WTC11 (cell line): Measurements from ENCODE around the gene WWOX. TPM values are rescaled to one million over a fixed set of nuclear protein-coding genes. Genes with fewer than 3 reads are reported as not detected.

ENCODE experiments used
- ATAC-seq: fragments of 200-7000 bp; cut with Tn5 transposase; 2 replicates; pipeline ENCODE4 v1.10.0; 2021; ENCODE audit warnings: mild to moderate bottlenecking, moderate library complexity
- CTCF ChIA-PET: fragments of 300-600 bp; sonication (Branson Sonifier 250); formaldehyde crosslinking; loops from one replicate; lab custom pipeline; 2021; ENCODE audit warnings: antibody characterized with exemption; lab: Charles Lee
- POLR2A ChIA-PET: fragments of 350-600 bp; sonication (Branson Sonifier 250); formaldehyde crosslinking; loops from one replicate; lab custom pipeline; 2021; ENCODE audit warnings: antibody characterized with exemption; lab: Charles Lee
- DNase-seq: peaks from one replicate; pipeline ENCODE4 v3.0.0; 2021; ENCODE audit warnings: low spot score
- H3K27ac Mint-ChIP-seq: 2 replicates; pipeline ENCODE4 v1.8.0; 2021; ENCODE audit warnings: mixed read lengths
- H3K27me3 Mint-ChIP-seq: 2 replicates; pipeline ENCODE4 v1.8.0; 2021; ENCODE audit warnings: low read depth, mild to moderate bottlenecking, moderate library complexity, mixed read lengths
- H3K36me3 Mint-ChIP-seq: 2 replicates; pipeline ENCODE4 v1.8.0; 2021; ENCODE audit warnings: mixed read lengths
- H3K4me1 Mint-ChIP-seq: 2 replicates; pipeline ENCODE4 v1.8.0; 2022; ENCODE audit warnings: mixed read lengths
- H3K4me3 Mint-ChIP-seq: 2 replicates; pipeline ENCODE4 v1.8.0; 2021; ENCODE audit warnings: mild to moderate bottlenecking, moderate library complexity, mixed read lengths
- H3K9me3 Mint-ChIP-seq: 2 replicates; pipeline ENCODE4 v1.8.0; 2021; ENCODE audit warnings: mixed read lengths
- AFF4 ChIP-seq: sonication (generic); formaldehyde crosslinking; IDR thresholded peaks from 2 replicates; pipeline ENCODE4 v1.8.1; 2023; ENCODE audit warnings: mild to moderate bottlenecking, missing genetic modification reagents, borderline replicate concordance
- CREB1 ChIP-seq: sonication (generic); formaldehyde crosslinking; IDR thresholded peaks from 2 replicates; pipeline ENCODE4 v1.8.0; 2023; ENCODE audit warnings: mild to moderate bottlenecking, missing genetic modification reagents
- ELF4 ChIP-seq: sonication (generic); formaldehyde crosslinking; IDR thresholded peaks from 2 replicates; pipeline ENCODE4 v1.8.1; 2022; ENCODE audit warnings: low read depth, mild to moderate bottlenecking, moderate library complexity, missing genetic modification reagents
- EMX1 ChIP-seq: fragments of 250-450 bp; sonication (Bioruptor Pico); IDR thresholded peaks from 2 replicates; pipeline ENCODE4 v1.8.0; 2021; ENCODE audit warnings: mild to moderate bottlenecking
- FOXJ3 ChIP-seq: sonication (generic); formaldehyde crosslinking; IDR thresholded peaks from 2 replicates; pipeline ENCODE4 v1.9.0; 2021; ENCODE audit warnings: missing genetic modification reagents, mild to moderate bottlenecking, borderline replicate concordance
- FOXK1 ChIP-seq: sonication (generic); formaldehyde crosslinking; IDR thresholded peaks from 2 replicates; pipeline ENCODE4 v1.8.0; 2022; ENCODE audit warnings: mild to moderate bottlenecking, moderate library complexity, missing genetic modification reagents
- IRF2 ChIP-seq: sonication (generic); formaldehyde crosslinking; IDR thresholded peaks from 2 replicates; pipeline ENCODE4 v1.8.0; 2022; ENCODE audit warnings: low read depth, missing genetic modification reagents, borderline replicate concordance
- JAZF1 ChIP-seq: fragments of 250-450 bp; sonication (Bioruptor Pico); IDR thresholded peaks from 2 replicates; pipeline ENCODE4 v1.9.0; 2021; ENCODE audit warnings: moderate library complexity, mild to moderate bottlenecking, inconsistent platforms
- MXD4 ChIP-seq: fragments of 250-450 bp; sonication (Bioruptor Pico); IDR thresholded peaks from 2 replicates; pipeline ENCODE4 v1.8.0; 2021; ENCODE audit warnings: mild to moderate bottlenecking, moderate library complexity, borderline replicate concordance
- MYBL2 ChIP-seq: sonication (generic); formaldehyde crosslinking; IDR thresholded peaks from 2 replicates; pipeline ENCODE4 v1.8.1; 2023; ENCODE audit warnings: mild to moderate bottlenecking, moderate library complexity, missing genetic modification reagents
- NR2C2 ChIP-seq: sonication (generic); formaldehyde crosslinking; IDR thresholded peaks from 2 replicates; pipeline ENCODE4 v1.8.0; 2022; ENCODE audit warnings: mild to moderate bottlenecking, missing genetic modification reagents
- SP1 ChIP-seq: sonication (generic); formaldehyde crosslinking; conservative IDR thresholded peaks from 2 replicates; pipeline ENCODE4 v1.8.1; 2022; ENCODE audit warnings: missing genetic modification reagents
- TCF7 ChIP-seq: sonication (generic); formaldehyde crosslinking; IDR thresholded peaks from 2 replicates; pipeline ENCODE4 v1.8.0; 2022; ENCODE audit warnings: mild to moderate bottlenecking, low read depth, missing genetic modification reagents, moderate library complexity
- ZBTB21 ChIP-seq: sonication (generic); formaldehyde crosslinking; IDR thresholded peaks from 2 replicates; pipeline ENCODE4 v1.8.1; 2023; ENCODE audit warnings: mild to moderate bottlenecking, missing genetic modification reagents, borderline replicate concordance
- ZNF121 ChIP-seq: sonication (generic); formaldehyde crosslinking; IDR thresholded peaks from 2 replicates; pipeline ENCODE4 v1.8.0; 2023; ENCODE audit warnings: missing genetic modification reagents
- ZNF219 ChIP-seq: sonication (generic); formaldehyde crosslinking; IDR thresholded peaks from 2 replicates; pipeline ENCODE4 v1.8.0; 2023; ENCODE audit warnings: missing genetic modification reagents, mild to moderate bottlenecking, borderline replicate concordance
- ZNF317 ChIP-seq: sonication (generic); formaldehyde crosslinking; IDR thresholded peaks from 2 replicates; pipeline ENCODE4 v1.8.1; 2023; ENCODE audit warnings: low read depth, mild to moderate bottlenecking, moderate library complexity, missing genetic modification reagents, borderline replicate concordance
- ZNF671 ChIP-seq: fragments of 250-450 bp; sonication (Bioruptor Pico); IDR thresholded peaks from 2 replicates; pipeline ENCODE4 v1.8.0; 2021; ENCODE audit warnings: mild to moderate bottlenecking
- total RNA-seq: library from RNA; stranded (reverse); gene quantifications from 3 replicates; pipeline ENCODE4 v1.2.3, GENCODE V29; 2021
- TF ChIP-seq, protein P1 (sequence below): fragments of 250-450 bp; sonication (Bioruptor Pico); IDR thresholded peaks from 2 replicates; pipeline ENCODE4 v1.9.0; 2021; ENCODE audit warnings: moderate library complexity, mild to moderate bottlenecking, inconsistent platforms, borderline replicate concordance
- TF ChIP-seq, protein P2 (sequence below): sonication (generic); formaldehyde crosslinking; IDR thresholded peaks from 2 replicates; pipeline ENCODE4 v1.8.1; 2022; ENCODE audit warnings: low read depth, missing genetic modification reagents, borderline replicate concordance
- TF ChIP-seq, protein P3 (sequence below): fragments of 200-600 bp; IDR thresholded peaks from 2 replicates; pipeline ENCODE4 v1.8.0; 2022; ENCODE audit warnings: antibody characterized with exemption
- TF ChIP-seq, protein P4 (sequence below): sonication (generic); formaldehyde crosslinking; IDR thresholded peaks from 2 replicates; pipeline ENCODE4 v1.8.1; 2023; ENCODE audit warnings: mild to moderate bottlenecking, moderate library complexity, missing genetic modification reagents
- TF ChIP-seq, protein P5 (sequence below): sonication (generic); formaldehyde crosslinking; IDR thresholded peaks from 2 replicates; pipeline ENCODE4 v1.8.0; 2022; ENCODE audit warnings: mild to moderate bottlenecking, missing genetic modification reagents

The WWOX gene
- total RNA-seq, 1 experiment from 2014 or later = 15.7 TPM

- TF ChIP-seq FOXK1 (CRISPR knock-in tag) = no peak
- TF ChIP-seq ZNF317 (CRISPR knock-in tag) = no peak
- TF ChIP-seq, protein P1, sequence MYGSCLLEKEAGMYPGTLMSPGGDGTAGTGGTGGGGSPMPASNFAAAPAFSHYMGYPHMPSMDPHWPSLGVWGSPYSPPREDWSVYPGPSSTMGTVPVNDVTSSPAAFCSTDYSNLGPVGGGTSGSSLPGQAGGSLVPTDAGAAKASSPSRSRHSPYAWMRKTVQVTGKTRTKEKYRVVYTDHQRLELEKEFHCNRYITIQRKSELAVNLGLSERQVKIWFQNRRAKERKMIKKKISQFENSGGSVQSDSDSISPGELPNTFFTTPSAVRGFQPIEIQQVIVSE (CRISPR knock-in tag) = no peak
- TF ChIP-seq NR2C2 = no peak
Observed at GRCh38 chr16:78137179-78137578, 37.7 kb downstream of the WWOX start (continued).

GRCh38 chr16:78137782-78138616 is 38.5 kb downstream of the WWOX start:
- ChIA-PET CTCF (no interaction called here), POLR2A (no interaction called here)
- Mint-ChIP-seq H3K9me3 (no peaks in the 10 kb centered on the region), H3K36me3 (no peaks in the 10 kb centered on the region), H3K27me3 (no peaks in the 10 kb centered on the region), H3K4me3 (no peak overlapping the region), H3K27ac (no peak overlapping the region), H3K4me1 (no peaks in the 10 kb centered on the region)
- no peak for ATAC-seq
- no peak for DNase-seq
- no peak for TF ChIP-seq EMX1 (CRISPR knock-in tag)
- no peak for TF ChIP-seq TCF7 (CRISPR knock-in tag)
- TF ChIP-seq AFF4 = no peak
- TF ChIP-seq, protein P2, sequence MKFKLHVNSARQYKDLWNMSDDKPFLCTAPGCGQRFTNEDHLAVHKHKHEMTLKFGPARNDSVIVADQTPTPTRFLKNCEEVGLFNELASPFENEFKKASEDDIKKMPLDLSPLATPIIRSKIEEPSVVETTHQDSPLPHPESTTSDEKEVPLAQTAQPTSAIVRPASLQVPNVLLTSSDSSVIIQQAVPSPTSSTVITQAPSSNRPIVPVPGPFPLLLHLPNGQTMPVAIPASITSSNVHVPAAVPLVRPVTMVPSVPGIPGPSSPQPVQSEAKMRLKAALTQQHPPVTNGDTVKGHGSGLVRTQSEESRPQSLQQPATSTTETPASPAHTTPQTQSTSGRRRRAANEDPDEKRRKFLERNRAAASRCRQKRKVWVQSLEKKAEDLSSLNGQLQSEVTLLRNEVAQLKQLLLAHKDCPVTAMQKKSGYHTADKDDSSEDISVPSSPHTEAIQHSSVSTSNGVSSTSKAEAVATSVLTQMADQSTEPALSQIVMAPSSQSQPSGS (CRISPR knock-in tag) = no peak
- no peak for TF ChIP-seq SP1
- no peak for TF ChIP-seq ZNF121 (CRISPR knock-in tag)
- no peak for TF ChIP-seq JAZF1 (CRISPR knock-in tag)
- no peak for TF ChIP-seq IRF2 (CRISPR knock-in tag)
- TF ChIP-seq ZBTB21 (CRISPR knock-in tag) = no peak
- TF ChIP-seq MYBL2 = no peak
- TF ChIP-seq CREB1 (CRISPR knock-in tag) = no peak
- TF ChIP-seq ELF4 = no peak
- no peak for TF ChIP-seq ZNF219 (CRISPR knock-in tag)
- TF ChIP-seq, protein P3, sequence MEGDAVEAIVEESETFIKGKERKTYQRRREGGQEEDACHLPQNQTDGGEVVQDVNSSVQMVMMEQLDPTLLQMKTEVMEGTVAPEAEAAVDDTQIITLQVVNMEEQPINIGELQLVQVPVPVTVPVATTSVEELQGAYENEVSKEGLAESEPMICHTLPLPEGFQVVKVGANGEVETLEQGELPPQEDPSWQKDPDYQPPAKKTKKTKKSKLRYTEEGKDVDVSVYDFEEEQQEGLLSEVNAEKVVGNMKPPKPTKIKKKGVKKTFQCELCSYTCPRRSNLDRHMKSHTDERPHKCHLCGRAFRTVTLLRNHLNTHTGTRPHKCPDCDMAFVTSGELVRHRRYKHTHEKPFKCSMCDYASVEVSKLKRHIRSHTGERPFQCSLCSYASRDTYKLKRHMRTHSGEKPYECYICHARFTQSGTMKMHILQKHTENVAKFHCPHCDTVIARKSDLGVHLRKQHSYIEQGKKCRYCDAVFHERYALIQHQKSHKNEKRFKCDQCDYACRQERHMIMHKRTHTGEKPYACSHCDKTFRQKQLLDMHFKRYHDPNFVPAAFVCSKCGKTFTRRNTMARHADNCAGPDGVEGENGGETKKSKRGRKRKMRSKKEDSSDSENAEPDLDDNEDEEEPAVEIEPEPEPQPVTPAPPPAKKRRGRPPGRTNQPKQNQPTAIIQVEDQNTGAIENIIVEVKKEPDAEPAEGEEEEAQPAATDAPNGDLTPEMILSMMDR = no peak
- no peak for TF ChIP-seq FOXJ3 (CRISPR knock-in tag)
- TF ChIP-seq, protein P4, sequence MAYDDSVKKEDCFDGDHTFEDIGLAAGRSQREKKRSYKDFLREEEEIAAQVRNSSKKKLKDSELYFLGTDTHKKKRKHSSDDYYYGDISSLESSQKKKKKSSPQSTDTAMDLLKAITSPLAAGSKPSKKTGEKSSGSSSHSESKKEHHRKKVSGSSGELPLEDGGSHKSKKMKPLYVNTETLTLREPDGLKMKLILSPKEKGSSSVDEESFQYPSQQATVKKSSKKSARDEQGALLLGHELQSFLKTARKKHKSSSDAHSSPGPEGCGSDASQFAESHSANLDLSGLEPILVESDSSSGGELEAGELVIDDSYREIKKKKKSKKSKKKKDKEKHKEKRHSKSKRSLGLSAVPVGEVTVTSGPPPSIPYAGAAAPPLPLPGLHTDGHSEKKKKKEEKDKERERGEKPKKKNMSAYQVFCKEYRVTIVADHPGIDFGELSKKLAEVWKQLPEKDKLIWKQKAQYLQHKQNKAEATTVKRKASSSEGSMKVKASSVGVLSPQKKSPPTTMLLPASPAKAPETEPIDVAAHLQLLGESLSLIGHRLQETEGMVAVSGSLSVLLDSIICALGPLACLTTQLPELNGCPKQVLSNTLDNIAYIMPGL (CRISPR knock-in tag) = no peak
- TF ChIP-seq MXD4 = no peak
- TF ChIP-seq, protein P5, sequence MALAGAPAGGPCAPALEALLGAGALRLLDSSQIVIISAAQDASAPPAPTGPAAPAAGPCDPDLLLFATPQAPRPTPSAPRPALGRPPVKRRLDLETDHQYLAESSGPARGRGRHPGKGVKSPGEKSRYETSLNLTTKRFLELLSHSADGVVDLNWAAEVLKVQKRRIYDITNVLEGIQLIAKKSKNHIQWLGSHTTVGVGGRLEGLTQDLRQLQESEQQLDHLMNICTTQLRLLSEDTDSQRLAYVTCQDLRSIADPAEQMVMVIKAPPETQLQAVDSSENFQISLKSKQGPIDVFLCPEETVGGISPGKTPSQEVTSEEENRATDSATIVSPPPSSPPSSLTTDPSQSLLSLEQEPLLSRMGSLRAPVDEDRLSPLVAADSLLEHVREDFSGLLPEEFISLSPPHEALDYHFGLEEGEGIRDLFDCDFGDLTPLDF (CRISPR knock-in tag) = no peak
- no peak for TF ChIP-seq ZNF671 (CRISPR knock-in tag)
- no peak for TF ChIP-seq FOXK1 (CRISPR knock-in tag)
